Left ventricle myocardium inferior (tissue), 1 donor: Measurements from ENCODE around the gene CORO7. TPM values are rescaled to one million over a fixed set of nuclear protein-coding genes. Genes with fewer than 3 reads are reported as not detected.
A peak's percentile ranks its signal among the peaks of the same experiment; 100 is the strongest.

Experiments
- DNase-seq: peaks from one replicate; pipeline ENCODE4 v3.0.0-alpha.2; 2020
- H3K27ac ChIP-seq: fragments of 200-600 bp; replicated peaks from 2 replicates; pipeline ENCODE4 v1.8.0; 2021
- H3K27me3 ChIP-seq: fragments of 200-600 bp; 2 replicates; pipeline ENCODE4 v1.8.0; 2021; ENCODE audit warnings: low read depth
- H3K36me3 ChIP-seq: fragments of 200-600 bp; 2 replicates; pipeline ENCODE4 v1.8.0; 2021
- H3K4me1 ChIP-seq: fragments of 200-600 bp; 2 replicates; pipeline ENCODE4 v1.8.0; 2021
- H3K4me3 ChIP-seq: fragments of 200-600 bp; 2 replicates; pipeline ENCODE4 v1.8.0; 2021; ENCODE audit warnings: mild to moderate bottlenecking, moderate library complexity
- H3K9me3 ChIP-seq: fragments of 200-600 bp; replicated peaks from 2 replicates; pipeline ENCODE4 v1.8.0; 2021
- CTCF ChIP-seq: fragments of 200-600 bp; IDR thresholded peaks from 2 replicates; pipeline ENCODE4 v1.8.0; 2021; ENCODE audit warnings: antibody characterized with exemption, mild to moderate bottlenecking, borderline replicate concordance
- intact Hi-C: fragments of 100-400 bp; cut with micrococcal nuclease; formaldehyde crosslinking; loops from one replicate; pipeline ENCODE4 v1.11.0; 2022
- total RNA-seq: library from RNA; stranded (reverse); fragmentation: NEBNext Ultra II Directional; extraction: Animal tissue kit (Norgen Biotek cat#: 25700); gene quantifications from one replicate; pipeline ENCODE4 v1.2.1, GENCODE V29; 2021
- donor health status: DM: no; HTN: yes; CAD: no; lungs with severe emphysema.

The CORO7 gene
- total RNA-seq, 1 donor from 2014 or later: 12.5 TPM

DNA sequence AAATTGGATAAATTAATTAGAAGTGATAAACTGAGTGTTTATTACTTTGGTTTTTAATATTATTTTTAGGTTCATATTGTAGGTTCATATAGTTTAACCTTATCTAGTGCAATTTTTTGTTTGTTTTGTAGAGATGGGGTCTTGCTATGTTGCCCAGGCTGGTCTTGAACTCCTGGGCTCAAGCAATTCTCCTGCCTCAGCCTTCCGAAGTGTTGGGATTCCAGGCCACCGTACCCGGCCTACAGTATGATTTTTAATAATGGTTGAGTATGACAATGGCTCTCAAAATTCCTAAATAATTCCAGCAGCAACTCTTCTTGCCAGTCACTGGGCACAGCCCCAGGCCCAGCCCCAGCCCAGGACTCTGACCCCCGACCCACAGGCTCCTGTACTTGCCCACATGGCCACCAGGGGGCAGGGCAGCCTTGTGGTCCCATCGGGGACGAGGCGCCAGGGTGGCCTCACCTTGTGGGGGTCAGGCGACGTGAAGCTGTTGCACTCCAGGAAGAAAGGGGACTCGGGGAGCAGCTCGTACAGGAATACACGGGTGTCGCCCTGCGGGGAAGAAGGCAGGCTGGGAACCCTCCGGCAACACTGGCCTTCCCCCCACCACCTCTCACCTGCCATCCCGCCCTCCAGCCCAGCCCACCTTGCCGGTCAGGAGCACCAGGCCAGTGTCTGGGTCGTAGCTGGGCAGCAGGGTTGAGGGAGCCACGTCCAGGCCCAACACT, 57.4 kb downstream of the CORO7 start:
- Histone ChIP-seq H3K27me3 (no peaks in the 10 kb centered on the region), H3K4me1 (peaks cover 4% of the 10 kb centered on the region), H3K36me3 (peaks cover 43% of the 10 kb centered on the region), H3K27ac (no peak overlapping the region), H3K9me3 (no peaks in the 10 kb centered on the region), H3K4me3 (no peak overlapping the region)
- peak; percentile 95 for TF ChIP-seq CTCF
- intact Hi-C loops: loop anchor here (2.0 kb wide), 1 partner anchor 44 kb away; no protein-coding TSS in a partner anchor
- DNase-seq: peak; percentile 60

- no peaks in the 10 kb centered on the region for H3K27me3 ChIP-seq
- H3K36me3 ChIP-seq: peaks cover 36% of the 10 kb centered on the region
- intact Hi-C loops: loop anchor here (2.0 kb wide), 1 partner anchor 45 kb away; no protein-coding TSS in a partner anchor
- no peak for TF ChIP-seq CTCF
- H3K4me3 ChIP-seq: no peak overlapping the region
- no peaks in the 10 kb centered on the region for H3K9me3 ChIP-seq
- peaks cover 4% of the 10 kb centered on the region for H3K4me1 ChIP-seq
- no peak overlapping the region for H3K27ac ChIP-seq
- no peak for DNase-seq
Observed at GRCh38 chr16:4358236-4358635, 58.2 kb downstream of the CORO7 start.

DNA sequence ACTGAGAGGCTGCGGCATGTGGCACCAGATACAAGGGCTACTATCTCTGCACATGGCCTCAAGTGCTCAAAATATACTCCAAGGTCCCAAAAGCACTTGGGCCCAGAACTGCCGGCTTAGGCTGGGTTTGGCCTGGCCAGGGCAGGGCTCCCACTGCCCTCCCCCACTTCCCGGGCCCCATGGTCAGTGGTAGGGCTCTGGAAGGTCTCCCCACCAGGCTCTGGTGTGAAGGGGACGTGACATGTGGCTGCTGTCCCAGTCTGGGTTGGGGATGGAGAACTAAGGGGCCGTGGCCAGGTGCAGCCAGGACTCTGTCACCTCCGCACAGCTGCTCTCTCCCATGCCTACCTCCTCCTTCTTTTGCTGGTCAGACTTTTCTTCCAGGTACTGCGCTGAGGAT, 59.6 kb downstream of the CORO7 start:
- no peak for TF ChIP-seq CTCF

DNA sequence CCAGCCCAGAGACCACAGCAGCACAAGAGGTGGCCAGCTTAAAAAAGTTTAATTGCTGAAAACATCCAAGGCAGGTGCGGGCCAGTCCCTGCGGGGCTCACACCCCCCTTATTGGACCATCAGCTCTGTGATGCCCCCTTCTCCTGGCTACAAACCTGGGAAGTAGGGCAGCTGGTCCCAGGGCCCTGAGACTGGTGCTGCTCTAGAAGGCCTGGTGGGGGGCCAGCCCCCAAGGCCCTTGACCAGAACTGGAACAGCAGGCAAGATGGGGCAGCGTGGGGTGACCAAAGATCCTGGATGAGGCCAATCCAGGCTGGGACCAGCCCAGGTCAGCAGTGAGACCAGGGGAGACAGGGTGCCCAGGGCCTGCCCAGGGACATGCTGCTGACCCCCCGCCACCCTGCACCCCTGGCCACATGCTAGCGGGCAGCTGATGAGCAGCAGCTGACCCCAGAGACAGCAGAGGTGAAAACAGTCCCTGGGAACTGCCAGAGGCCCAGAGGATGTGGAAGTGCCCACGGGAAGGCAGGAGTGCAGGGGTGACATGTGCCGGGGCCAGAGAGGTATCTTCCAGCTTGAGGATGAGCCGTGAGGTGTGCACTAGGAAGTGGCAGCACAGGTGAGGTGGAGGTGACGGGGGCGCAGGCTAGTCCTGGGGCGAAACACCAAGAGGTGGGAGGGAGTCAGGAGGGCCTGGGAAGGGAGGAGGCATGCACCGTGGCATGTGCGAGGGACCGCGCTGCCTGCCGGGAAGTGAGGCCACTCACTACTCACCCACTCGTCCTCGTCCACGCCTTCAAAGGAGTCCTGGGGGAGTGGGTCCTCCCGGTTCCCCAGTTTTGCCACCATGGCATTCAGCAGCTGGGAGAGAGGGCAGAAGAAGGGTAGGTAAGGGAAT, 61.6 kb downstream of the CORO7 start:
- intact Hi-C loops: no loop called here
- no peaks in the 10 kb centered on the region for H3K9me3 ChIP-seq
- no peak overlapping the region for H3K4me3 ChIP-seq
- no peaks in the 10 kb centered on the region for H3K27me3 ChIP-seq
- H3K27ac ChIP-seq: no peak overlapping the region
- peaks cover 22% of the 10 kb centered on the region for H3K4me1 ChIP-seq
- no peak for TF ChIP-seq CTCF
- DNase-seq: no peak
- peaks cover 19% of the 10 kb centered on the region for H3K36me3 ChIP-seq

More for the DNA sequence above, 59.6 kb downstream of the CORO7 start:
- Histone ChIP-seq H3K4me1 (peaks cover 4% of the 10 kb centered on the region), H3K9me3 (no peaks in the 10 kb centered on the region), H3K27me3 (no peaks in the 10 kb centered on the region), H3K4me3 (no peak overlapping the region), H3K27ac (no peak overlapping the region), H3K36me3 (peaks cover 22% of the 10 kb centered on the region)
- DNase-seq: no peak
- intact Hi-C loops: no loop called here

DNA sequence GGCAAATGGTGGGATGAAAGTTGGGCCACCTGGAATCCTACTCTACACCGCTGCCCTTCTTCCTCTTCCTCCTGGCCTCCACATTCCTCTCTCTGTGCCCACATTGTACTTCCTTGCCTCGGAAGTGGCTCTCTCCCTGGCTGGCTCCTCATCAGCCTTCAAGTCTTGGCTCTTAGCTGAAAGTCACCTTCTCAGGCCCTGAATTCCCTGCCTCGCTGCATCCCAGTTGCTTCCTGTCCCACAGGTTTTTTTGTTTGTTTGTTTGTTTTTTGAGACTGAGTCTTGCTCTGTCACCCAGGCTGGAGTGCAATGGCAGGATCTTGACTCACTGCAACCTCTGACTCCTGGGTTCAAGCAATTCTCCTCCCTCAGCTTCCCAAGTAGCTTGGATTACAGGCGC, 62.7 kb downstream of the CORO7 start:
- Histone ChIP-seq H3K9me3 (no peaks in the 10 kb centered on the region), H3K27me3 (no peaks in the 10 kb centered on the region), H3K27ac (no peak overlapping the region), H3K4me3 (no peak overlapping the region), H3K4me1 (peaks cover 26% of the 10 kb centered on the region), H3K36me3 (peaks cover 19% of the 10 kb centered on the region)
- DNase-seq: no peak
- intact Hi-C loops: no loop called here
- TF ChIP-seq CTCF: no peak
